Mesendoderm (in vitro differentiated cells): ENCODE data around the gene HAPLN2.

Source experiments
- DNase-seq: peaks from one replicate; pipeline ENCODE4 v3.0.0; 2013
- H2AK5ac ChIP-seq: 2 replicates; pipeline ENCODE4 v1.6.1; 2013; ENCODE audit warnings: low read length, inconsistent platforms
- H2BK120ac ChIP-seq: 2 replicates; pipeline ENCODE4 v1.6.1; 2013; ENCODE audit warnings: low read depth, mild to moderate bottlenecking, low read length, moderate library complexity, mixed read lengths
- H2BK15ac ChIP-seq: replicated peaks from 2 replicates; pipeline ENCODE4 v1.6.1; 2013; ENCODE audit warnings: low read depth, mild to moderate bottlenecking, moderate library complexity
- H2BK5ac ChIP-seq: 2 replicates; pipeline ENCODE4 v1.6.1; 2013; ENCODE audit warnings: low read length, inconsistent platforms
- H3K18ac ChIP-seq: 2 replicates; pipeline ENCODE4 v1.6.1; 2013; ENCODE audit warnings: mild to moderate bottlenecking, low read length, mixed read lengths
- H3K23ac ChIP-seq: one replicate; pipeline ENCODE4 v1.6.1; 2013; ENCODE audit warnings: low read length
- H3K27ac ChIP-seq: 2 replicates; pipeline ENCODE4 v1.5.1; 2013; ENCODE audit warnings: low read depth, mild to moderate bottlenecking, inconsistent platforms, low read length, moderate library complexity
- H3K27me3 ChIP-seq: 2 replicates; pipeline ENCODE4 v1.6.1; 2013; ENCODE audit warnings: low read length, control low read depth, mild to moderate bottlenecking, inconsistent platforms; ENCODE audit not compliant: insufficient read depth, poor library complexity
- H3K36me3 ChIP-seq: 2 replicates; pipeline ENCODE4 v1.6.1; 2013; ENCODE audit warnings: low read length, inconsistent platforms; ENCODE audit not compliant: control insufficient read depth, insufficient read depth
- H3K4ac ChIP-seq: one replicate; pipeline ENCODE4 v1.6.1; 2013; ENCODE audit warnings: low read depth, mild to moderate bottlenecking, low read length, moderate library complexity
- H3K4me1 ChIP-seq: 2 replicates; pipeline ENCODE4 v1.6.1; 2013; ENCODE audit warnings: low read depth, low read length, inconsistent platforms; ENCODE audit not compliant: control insufficient read depth
- H3K4me2 ChIP-seq: 2 replicates; pipeline ENCODE4 v1.6.1; 2013; ENCODE audit warnings: low read length
- H3K4me3 ChIP-seq: 2 replicates; pipeline ENCODE4 v1.5.1; 2013; ENCODE audit warnings: mild to moderate bottlenecking, low read length
- H3K56ac ChIP-seq: one replicate; pipeline ENCODE4 v1.6.1; 2013; ENCODE audit warnings: low read length
- H3K79me1 ChIP-seq: 2 replicates; pipeline ENCODE4 v1.6.1; 2013; ENCODE audit warnings: low read length, inconsistent platforms
- H3K79me2 ChIP-seq: 2 replicates; pipeline ENCODE4 v1.6.1; 2013; ENCODE audit warnings: mild to moderate bottlenecking, low read length; ENCODE audit not compliant: control insufficient read depth, insufficient read depth
- H3K9ac ChIP-seq: 2 replicates; pipeline ENCODE4 v1.6.1; 2013; ENCODE audit warnings: low read length, inconsistent platforms
- H4K5ac ChIP-seq: one replicate; pipeline ENCODE4 v1.6.1; 2013; ENCODE audit warnings: low read length
- H4K8ac ChIP-seq: one replicate; pipeline ENCODE4 v1.6.1; 2013; ENCODE audit warnings: low read depth, mild to moderate bottlenecking, control low read depth, low read length, moderate library complexity
- WGBS: extraction: QIAGEN DNeasy Blood & Tissue Kit; methylation state at CpG from one replicate; pipeline ENCODE4 v1.1.7; 2013; ENCODE audit warnings: low lambda C conversion rate, missing lambda C conversion rate; ENCODE audit not compliant: insufficient coverage; ENCODE audit errors: extremely low coverage; 5-methylcytosine and 5-hydroxymethylcytosine counted together

The HAPLN2 gene

DNA sequence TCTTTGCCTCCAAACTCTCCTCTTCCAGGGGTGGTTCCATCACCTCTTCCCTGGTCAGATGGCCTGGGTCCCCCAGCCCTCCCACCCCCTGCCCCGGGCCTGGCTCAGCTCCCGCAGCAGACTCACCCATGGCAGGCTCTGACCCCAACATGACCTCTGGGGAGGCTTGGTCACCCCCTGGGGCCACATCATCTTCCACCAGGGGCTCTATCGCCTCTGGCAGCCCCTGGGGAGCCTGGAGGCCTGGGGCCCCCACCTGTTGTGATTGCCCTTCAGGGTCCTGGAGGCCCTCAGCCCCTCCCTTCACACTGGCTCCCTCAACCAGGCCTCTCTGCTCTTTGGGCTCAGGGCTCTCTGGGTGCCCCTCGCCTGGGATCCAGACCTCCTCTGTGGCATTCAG lies 51.6 kb downstream of the HAPLN2 start:
- Histone ChIP-seq H3K79me1 (peaks cover 18% of the 10 kb centered on the region), H3K56ac (peak overlapping the region; percentile 54), H3K4me2 (no peak overlapping the region), H3K4me1 (peaks cover 20% of the 10 kb centered on the region), H4K8ac (no peak overlapping the region), H2BK15ac (no peak overlapping the region), H3K4ac (no peak overlapping the region), H3K23ac (no peak overlapping the region), H2BK120ac (no peak overlapping the region), H3K27ac (peak overlapping the region; percentile 13), H3K36me3 (peaks cover 10% of the 10 kb centered on the region), H3K18ac (no peak overlapping the region), H2AK5ac (no peak overlapping the region), H3K27me3 (no peaks in the 10 kb centered on the region), H3K9ac (no peak overlapping the region), H3K4me3 (no peak overlapping the region), H4K5ac (no peak overlapping the region), H3K79me2 (peaks cover 21% of the 10 kb centered on the region), H2BK5ac (no peak overlapping the region)
- DNase-seq, result no peak
- no CpG with 5 or more reads among the region's 4 CpGs for WGBS

DNA sequence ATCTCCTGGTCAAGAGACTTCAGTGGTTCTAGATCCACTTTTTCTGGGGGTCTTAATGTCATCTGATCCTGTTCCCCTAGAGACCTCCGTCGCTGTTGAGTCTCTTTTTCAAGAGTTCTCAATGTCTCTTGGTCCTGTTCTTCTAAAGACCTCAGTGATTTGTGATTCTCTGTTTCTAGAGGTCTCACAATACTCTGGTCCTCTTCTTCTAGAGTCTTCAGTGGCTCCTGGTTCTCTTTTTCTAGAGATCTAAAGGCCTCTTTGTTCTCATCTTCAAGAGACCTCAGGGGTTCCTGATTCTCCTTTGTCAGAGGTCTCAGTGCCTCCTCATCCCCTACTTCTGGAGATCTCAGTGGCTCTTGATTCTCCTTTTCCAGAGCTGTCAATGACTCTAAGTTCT lies 52.6 kb downstream of the HAPLN2 start:
- Histone ChIP-seq H3K4ac (no peak overlapping the region), H3K4me2 (no peak overlapping the region), H3K27ac (no peak overlapping the region), H2BK15ac (no peak overlapping the region), H3K9ac (no peak overlapping the region), H3K18ac (no peak overlapping the region), H4K5ac (no peak overlapping the region), H3K79me1 (peaks cover 20% of the 10 kb centered on the region), H3K4me1 (peaks cover 20% of the 10 kb centered on the region), H3K4me3 (no peak overlapping the region), H2BK5ac (no peak overlapping the region), H4K8ac (no peak overlapping the region), H3K23ac (no peak overlapping the region), H2AK5ac (no peak overlapping the region), H3K27me3 (no peaks in the 10 kb centered on the region), H3K36me3 (peaks cover 10% of the 10 kb centered on the region), H2BK120ac (no peak overlapping the region), H3K79me2 (peaks cover 32% of the 10 kb centered on the region), H3K56ac (no peak overlapping the region)
- WGBS, result no CpG with 5 or more reads among the region's 2 CpGs
- DNase-seq, result no peak

DNA sequence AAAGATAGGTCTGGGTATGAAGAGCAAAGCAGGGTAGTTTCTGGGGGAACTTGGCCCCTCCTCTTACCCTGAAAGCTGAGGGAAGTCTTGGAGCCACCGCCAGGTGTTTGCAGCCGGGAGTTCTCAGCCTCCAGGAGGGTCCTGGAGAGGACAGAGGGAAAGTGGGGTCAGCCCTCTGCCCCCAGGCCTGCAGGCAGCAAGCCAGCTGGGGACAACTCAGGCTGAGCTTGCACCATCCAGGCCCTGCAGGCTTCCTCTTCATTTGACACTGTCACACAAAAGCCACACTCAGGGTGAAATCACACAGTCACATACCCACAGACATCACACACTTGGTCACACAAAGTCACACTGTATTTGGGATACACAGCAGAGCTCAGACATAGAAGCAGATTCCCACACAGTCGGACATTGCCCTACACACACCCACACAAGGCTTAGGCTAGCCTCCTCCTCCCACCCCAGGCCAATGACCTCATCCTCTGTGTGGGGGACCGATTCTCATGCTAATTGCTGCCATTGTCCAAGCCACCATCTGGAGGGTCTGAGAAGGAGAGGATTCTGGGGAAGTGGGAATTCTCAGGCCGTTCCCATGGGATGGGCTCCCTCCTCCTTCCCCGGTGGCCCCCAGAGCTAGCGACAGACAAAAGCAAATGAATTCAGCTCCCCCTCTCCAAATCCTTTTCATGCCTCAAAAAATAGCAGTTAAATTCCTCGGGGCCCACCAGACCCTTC lies 54.3 kb downstream of the HAPLN2 start:
- Histone ChIP-seq H3K36me3 (peaks cover 10% of the 10 kb centered on the region), H3K27ac (no peak overlapping the region), H3K27me3 (no peaks in the 10 kb centered on the region), H3K79me2 (peaks cover 35% of the 10 kb centered on the region), H3K79me1 (peaks cover 20% of the 10 kb centered on the region), H3K23ac (no peak overlapping the region), H3K4me2 (no peak overlapping the region), H2BK120ac (no peak overlapping the region), H2BK5ac (no peak overlapping the region), H2BK15ac (no peak overlapping the region), H3K56ac (peak overlapping the region; percentile 83), H3K4ac (no peak overlapping the region), H3K18ac (no peak overlapping the region), H3K4me3 (no peak overlapping the region), H4K8ac (no peak overlapping the region), H2AK5ac (no peak overlapping the region), H3K9ac (peak overlapping the region; percentile 84), H4K5ac (no peak overlapping the region), H3K4me1 (peaks cover 15% of the 10 kb centered on the region)
- no CpG with 5 or more reads among the region's 8 CpGs for WGBS
- DNase-seq, result peak; percentile 97
